Adrenal gland (tissue), 5 donors: ENCODE measurements around the gene PTPRN2.

Experiments
- POLR2A ChIP-seq, 2 donors: fragments of 450-650 bp; IDR thresholded peaks; one replicate each; pipeline ENCODE4 v1.6.1; 2017; ENCODE audit warnings: antibody characterized with exemption in 2 of 2, mild to moderate bottlenecking in 2 of 2, moderate library complexity in 1 of 2
- TF ChIP-seq, protein P1 (sequence below), 6 experiments: fragments of 450-650 bp in 4 of 6; fragments of 200-600 bp in 2 of 6; sonication (generic) in 1 of 6; IDR thresholded peaks; 1 replicate in 5 of 6; 2 replicates in 1 of 6; pipeline versions ENCODE4 v1.5.1 to v1.8.0; 2016 to 2021; ENCODE audit warnings: antibody characterized with exemption in 6 of 6, mild to moderate bottlenecking in 2 of 6, moderate library complexity in 1 of 6
- donor health status: DM: no; HTN: no; CAD: no.

- TF ChIP-seq, protein P1, sequence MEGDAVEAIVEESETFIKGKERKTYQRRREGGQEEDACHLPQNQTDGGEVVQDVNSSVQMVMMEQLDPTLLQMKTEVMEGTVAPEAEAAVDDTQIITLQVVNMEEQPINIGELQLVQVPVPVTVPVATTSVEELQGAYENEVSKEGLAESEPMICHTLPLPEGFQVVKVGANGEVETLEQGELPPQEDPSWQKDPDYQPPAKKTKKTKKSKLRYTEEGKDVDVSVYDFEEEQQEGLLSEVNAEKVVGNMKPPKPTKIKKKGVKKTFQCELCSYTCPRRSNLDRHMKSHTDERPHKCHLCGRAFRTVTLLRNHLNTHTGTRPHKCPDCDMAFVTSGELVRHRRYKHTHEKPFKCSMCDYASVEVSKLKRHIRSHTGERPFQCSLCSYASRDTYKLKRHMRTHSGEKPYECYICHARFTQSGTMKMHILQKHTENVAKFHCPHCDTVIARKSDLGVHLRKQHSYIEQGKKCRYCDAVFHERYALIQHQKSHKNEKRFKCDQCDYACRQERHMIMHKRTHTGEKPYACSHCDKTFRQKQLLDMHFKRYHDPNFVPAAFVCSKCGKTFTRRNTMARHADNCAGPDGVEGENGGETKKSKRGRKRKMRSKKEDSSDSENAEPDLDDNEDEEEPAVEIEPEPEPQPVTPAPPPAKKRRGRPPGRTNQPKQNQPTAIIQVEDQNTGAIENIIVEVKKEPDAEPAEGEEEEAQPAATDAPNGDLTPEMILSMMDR (IDR thresholded peaks at IDR 0.05): no peak
- no peak for TF ChIP-seq POLR2A (IDR thresholded peaks at IDR 0.05)
Measured at GRCh38 chr7:157585113-157585861, 1002.3 kb downstream of the PTPRN2 start.
